GM18861 (cell line): ENCODE data around the gene EVI2B.
"Not testable (repeated sequence)": the region's sequence is repeated elsewhere in the genome, so short reads cannot be mapped to it uniquely, and the experiment has no call there.

ENCODE experiments used
- ATAC-seq: cut with Tn5 transposase; IDR thresholded peaks from one replicate; pipeline ENCODE4 v1.9.1; 2021; ENCODE audit not compliant: unreplicated experiment

Gene EVI2B, protein sequence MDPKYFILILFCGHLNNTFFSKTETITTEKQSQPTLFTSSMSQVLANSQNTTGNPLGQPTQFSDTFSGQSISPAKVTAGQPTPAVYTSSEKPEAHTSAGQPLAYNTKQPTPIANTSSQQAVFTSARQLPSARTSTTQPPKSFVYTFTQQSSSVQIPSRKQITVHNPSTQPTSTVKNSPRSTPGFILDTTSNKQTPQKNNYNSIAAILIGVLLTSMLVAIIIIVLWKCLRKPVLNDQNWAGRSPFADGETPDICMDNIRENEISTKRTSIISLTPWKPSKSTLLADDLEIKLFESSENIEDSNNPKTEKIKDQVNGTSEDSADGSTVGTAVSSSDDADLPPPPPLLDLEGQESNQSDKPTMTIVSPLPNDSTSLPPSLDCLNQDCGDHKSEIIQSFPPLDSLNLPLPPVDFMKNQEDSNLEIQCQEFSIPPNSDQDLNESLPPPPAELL

DNA sequence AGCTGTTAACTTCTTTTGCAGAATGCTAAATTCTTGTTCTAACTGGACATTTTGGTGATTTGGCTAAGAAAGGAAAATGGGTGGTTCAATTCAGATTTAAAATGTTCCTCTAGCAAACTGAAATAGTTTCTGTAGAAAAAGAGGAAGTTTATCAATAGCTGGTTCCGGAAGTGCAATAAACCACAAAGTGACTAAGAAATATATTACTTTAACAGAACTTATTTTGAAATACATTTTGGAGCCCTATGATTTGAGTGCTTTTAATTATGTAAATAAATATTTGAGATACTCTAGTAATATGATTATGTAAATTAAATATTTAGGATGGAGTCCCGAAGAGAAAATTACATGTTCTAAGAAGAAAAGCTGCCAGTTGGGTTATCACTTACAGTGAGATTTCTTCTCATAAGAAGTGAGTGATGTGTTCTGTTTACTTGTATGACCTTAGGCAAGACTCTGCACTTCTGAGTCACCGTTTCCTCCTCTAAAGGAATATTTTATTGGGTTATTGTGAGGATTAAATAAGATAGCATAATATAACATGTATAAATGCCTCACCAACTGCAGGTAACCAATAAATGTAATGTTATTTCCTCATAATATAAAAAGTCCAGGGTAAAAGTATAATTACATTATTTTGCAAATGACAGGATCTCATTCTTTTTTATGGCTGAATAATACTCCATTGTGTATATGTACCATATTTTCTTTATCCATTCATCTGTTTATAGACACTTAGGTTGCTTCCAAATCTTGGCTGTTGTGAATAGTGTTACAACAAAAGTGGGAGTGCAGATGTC lies at the start of gene EVI2B:
TSS of gene EVI2B (minus strand) at position 73 of the 800 bp plus-strand sequence. CDS start 8,445 bp downstream, outside the sequence.
- ATAC-seq: peak; percentile 38

DNA sequence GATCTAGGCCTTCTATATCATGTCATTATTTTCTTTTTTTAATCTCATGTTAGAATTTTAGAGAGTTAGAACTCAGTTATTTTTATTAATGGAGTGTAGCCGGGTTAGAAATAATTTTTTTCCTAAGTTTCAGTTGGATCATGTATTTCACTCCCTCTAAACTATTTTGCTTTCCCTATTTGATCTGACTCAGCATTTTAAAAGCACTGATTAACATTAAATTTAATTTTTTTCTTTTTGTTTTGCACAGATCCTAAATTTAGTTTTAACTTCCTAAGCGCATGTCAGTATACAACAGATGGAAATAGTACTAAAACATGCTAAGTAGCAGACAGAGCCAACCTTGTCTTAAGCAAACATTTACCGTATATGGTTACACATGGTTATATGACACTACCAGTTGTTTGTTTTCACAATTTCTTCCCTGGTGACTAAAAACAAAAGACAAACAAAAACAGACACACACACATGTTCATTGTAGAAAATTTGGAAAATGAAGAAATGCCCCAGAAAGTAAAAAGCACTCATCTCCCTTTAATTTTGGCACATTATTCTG lies 44.1 kb upstream of the EVI2B start:
- ATAC-seq: no peak

DNA sequence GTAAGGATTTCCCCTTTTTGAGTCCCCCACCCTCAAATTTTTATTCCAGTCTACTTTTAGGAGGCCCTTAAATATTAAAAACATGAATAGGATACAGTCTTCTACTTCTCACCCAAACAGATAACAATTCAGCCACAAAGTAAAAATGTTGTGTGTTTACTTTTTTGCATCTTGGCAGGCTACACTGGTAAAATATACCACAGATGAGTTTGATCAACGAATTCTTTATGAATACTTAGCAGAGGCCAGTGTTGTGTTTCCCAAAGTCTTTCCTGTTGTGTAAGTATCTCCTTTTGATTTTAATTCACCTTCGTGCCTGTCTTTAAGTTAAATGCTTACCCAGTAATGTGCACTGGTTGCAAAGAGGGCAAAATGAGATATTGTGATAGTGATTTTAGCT lies 43.2 kb upstream of the EVI2B start:
- no peak for ATAC-seq

DNA sequence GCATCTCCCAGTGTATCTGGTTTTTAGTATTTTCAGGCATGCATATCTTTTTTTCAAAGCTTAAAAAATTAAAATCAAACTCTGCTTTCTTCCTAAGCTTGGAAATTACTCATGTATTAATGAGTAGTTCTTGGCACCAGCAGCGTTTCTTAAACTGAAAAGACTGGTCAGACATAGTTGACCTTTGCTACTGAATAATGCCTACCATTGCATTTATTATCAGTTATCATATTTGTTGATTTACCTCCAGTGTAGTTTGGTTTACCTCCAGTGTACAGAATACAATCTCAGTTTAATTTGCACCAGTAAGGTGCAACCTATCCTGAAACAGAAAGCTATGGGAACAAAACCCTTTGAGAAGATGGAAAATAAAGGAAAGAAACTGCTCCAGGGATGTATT lies 42.1 kb upstream of the EVI2B start:
- no peak for ATAC-seq

DNA sequence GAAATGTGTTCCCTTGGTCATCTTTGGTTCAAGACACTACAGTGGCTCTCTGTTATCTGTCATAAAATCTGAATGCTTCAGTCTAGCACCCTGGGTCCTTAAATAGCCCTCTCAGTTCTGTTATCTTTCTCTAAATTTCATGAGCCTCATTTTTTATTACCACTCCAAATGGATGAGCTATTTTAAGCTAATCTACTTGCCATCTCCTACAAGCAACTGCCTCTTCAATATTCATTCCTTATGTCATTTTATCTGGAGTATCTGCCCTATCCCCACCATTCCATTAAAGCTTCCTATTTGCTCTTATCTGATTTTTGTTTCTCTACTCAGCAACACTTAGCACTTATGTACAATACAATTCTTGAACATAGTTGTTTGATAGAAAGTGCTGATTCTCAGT lies 35.6 kb upstream of the EVI2B start:
- no peak for ATAC-seq

DNA sequence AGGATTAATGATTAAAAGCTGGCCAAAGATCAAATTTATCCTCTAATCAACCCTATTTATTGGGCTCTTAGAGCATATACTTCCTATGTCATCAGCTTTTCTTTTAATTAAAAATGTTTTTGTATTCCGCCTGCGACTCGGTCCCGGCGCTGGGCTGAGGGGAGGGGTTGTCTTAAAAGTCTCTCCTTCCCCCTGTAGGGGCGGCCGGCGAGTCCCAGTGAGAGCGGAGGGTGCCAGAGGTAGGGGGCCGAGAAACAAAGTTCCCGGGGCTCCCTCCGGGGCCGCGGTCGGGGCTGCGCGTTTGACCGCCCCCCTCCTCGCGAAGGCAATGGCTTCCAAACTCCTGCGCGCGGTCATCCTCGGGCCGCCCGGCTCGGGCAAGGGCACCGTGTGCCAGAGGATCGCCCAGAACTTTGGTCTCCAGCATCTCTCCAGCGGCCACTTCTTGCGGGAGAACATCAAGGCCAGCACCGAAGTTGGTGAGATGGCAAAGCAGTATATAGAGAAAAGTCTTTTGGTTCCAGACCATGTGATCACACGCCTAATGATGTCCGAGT lies 31.4 kb upstream of the EVI2B start:
- ATAC-seq: not testable (repeated sequence)

DNA sequence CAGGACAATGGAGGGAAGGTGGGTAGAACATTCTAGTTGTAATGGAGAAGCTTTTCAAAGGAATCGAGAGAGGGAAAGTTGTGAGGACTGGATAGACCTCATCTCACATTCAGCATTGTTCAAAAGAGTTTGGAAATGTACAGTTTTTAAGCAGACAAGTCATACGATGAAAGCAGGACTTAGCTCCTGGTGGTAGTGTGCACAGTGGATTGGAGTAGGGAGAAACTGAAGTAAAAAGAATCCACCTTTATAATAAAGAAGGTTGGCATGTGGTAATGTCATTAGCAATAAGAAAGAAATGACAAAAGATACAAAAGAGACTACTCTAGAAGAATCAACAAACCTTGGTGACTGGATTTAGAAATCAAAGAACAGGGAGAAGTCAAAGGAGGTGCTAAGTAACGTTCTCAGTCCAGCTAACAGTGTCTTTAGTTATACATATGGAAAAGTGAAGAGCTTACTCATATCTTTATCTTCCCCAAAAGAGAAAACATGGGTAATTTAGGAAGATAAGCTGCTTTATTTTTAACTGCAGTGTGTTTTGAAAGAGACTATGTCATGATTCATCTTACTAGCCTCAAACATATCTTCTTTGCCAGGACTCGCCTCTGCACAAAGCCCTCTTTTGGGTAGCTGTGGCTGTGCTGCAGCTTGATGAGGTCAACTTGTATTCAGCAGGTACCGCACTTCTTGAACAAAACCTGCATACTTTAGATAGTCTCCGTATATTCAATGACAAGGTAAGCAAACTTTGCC lies 26.2 kb upstream of the EVI2B start:
- ATAC-seq: no peak

DNA sequence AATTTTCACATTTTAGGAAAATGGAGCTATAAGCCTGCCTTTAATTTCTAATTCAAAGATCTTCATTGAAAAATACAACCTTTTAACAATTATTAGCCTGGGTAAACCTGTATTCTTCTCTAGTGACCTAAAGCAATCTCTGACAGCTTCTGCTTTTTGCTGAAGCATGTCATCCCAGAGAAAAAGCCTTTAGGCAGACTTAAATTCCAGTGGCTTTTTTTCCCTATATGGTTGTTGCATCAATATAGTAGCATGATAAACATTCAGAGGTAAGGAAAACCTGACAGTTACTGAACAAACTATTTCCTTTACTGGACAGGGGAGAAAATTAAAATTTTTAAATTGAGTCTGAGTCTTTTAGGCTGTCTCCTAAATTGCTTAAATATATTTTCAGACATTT lies 15.4 kb upstream of the EVI2B start:
- no peak for ATAC-seq

DNA sequence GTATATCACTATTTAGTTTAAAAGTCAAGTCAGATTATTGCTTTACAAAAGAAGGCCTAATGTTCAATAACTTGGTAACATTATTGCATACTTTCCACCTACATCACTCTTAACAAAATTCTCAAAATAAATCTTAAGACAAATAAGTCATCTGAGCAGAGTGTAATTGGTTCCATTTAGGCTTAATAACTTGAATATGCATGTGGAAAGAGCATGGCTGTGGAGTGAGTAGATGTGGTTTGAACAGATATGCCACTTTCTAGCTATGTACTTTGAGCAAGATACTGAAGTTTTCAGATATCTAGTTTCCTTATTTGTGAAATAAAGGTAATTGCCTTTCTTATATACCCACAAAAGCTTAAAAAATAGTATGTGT lies 14.3 kb upstream of the EVI2B start:
- no peak for ATAC-seq

DNA sequence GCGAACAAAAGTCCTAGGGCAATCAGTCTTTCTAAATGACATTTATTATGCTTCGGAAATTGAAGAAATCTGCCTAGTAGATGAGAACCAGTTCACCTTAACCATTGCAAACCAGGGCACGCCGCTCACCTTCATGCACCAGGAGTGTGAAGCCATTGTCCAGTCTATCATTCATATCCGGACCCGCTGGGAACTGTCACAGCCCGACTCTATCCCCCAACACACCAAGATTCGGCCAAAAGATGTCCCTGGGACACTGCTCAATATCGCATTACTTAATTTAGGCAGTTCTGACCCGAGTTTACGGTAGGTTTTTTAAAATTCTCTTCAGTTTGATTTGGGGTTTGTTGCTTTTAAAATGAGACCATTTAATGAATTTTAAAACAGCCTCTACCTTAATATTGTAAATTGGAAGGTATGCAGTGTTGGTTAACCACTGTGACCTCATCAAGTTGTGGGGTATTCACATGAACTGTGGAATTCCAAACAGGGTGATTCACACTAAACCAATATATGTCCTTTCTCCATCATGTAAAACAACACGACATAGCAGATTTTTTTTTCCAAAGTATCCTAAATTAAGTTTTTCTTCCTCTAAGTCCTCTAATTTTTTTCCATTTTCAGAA lies 13.8 kb upstream of the EVI2B start:
- ATAC-seq: no peak

DNA sequence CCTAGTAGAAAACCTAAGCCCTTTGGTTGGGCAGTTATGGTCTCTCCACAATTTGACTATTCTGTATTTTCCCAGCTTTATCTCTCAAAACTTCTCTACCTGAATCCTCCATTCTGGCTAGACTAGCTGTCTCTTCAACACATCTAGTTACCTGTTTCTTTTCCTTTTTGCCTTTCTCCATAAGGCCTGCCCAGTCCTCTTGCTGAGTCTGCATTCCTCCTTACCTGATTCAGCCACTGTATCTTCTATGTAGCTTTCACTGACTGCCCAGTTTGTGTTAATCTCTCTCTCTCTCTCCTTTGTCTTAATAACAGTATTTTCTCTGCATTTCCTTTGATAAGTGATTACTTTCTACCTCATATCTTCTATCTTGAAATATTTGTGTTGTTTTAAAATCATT lies 9.7 kb upstream of the EVI2B start:
- ATAC-seq: no peak

DNA sequence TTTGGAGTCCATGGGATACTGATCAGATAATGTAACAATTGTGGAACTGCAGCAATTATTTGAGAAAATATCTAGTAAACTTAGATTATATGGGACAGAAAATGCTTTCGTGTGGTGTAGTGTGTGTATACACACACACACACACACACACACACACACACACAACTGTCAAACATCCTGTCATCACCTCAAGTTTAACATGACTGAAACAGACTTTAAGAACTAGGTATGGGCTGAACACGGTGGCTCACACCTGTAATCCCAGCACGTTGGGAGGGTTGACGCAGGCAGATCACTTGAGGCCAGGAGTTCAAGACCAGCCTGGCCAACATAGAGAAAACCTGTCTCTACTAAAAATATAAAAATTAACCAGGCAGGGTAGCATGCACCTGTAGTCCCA lies 8.1 kb upstream of the EVI2B start:
- ATAC-seq: no peak

DNA sequence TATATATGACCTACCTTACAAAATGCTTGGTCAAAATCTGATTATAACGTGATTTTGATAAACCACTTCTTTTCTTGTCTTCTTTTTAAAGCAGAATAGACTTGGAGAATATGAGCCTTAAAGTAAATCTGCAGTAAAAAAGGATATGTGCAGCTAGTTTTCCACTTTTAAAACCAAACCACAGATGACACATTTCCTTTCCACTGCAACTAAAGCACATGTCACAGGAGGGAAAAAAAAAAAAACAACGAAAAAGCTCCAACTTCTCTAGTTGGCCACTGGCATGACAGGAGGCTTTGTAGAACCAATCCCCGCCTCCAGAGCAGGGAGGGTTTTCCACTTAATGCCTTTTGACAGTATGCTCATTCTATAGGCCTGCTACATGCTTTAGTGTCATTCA lies 7.6 kb upstream of the EVI2B start, which contains the start of gene EVI2A:
TSS of gene EVI2A (minus strand) at position 142 of the 400 bp plus-strand sequence. CDS start 2,609 bp downstream, outside the sequence.
- no peak for ATAC-seq

DNA sequence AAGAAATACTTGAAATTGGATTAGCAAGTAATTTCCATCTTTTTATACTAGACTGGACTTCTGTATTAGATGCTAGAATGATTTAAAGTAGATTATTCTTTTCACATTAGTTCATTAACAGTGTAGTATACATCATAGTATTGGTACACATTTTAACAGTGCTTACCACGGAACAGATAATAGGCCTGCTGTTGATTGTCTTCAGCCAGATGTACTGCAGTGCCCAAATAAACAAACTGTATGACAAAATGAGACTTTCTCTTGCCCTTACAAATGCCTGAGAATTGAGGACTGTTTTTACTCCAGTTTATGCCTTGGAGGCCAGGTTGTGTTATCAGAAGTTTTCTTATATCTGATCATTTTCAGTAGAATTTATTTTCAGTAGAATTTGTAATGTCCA lies 6.9 kb upstream of the EVI2B start:
- ATAC-seq: no peak

DNA sequence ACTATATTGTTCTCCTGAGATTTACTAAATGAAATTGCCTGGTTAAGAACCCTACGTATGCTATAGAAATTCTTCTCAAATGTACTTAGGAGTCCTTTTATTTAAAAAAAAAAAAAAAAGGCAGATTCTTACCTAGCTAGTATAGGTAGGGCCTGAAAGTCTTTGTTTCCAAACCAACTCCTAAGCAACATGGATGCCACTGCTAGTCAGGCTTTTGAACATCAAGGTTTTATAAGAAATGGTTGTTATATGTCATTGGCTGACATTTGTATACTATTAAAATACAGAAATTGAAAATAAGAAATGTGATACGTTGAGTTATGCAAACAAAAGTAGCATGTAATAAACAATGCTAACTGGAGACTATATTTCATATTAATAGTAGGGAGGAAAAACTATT lies 6.4 kb upstream of the EVI2B start:
- no peak for ATAC-seq

DNA sequence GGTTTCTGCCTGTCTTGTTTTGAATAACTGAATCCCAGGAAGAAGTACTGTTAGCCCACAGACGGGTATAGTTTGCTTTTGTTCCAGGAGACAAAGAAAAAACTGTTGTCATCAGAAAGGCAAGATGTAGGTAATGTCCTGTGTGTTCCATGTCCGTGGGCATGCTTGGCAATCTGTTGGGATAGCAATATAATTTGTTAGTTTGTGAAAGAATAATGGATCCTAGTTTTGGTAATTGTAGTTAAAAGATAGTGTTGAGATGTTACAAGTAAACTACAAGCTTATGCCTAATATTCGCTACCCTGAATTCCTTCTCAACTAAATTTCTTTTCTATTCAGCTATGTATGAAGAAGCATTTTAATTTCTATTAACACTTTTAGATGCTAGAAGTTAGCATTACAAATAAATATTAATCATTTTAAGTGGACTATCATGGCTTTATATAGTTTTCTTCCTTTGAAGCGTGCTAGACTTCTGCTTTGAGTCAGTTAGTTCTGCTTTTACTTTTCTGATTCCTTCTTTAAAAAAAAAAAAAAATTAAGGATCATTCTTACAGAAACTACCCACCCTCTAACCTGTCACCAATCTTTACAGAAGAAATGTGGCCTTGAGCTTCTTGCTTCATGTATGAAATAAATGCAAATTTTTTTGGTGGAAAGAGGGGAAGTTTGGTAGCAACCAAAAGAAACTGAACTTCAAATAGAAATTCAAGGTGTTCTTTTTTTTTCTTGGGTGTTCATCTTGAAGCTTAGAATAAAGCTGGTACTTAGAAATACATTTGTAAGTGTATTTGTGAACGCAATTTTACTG lies 5.2 kb upstream of the EVI2B start:
- no peak for ATAC-seq

DNA sequence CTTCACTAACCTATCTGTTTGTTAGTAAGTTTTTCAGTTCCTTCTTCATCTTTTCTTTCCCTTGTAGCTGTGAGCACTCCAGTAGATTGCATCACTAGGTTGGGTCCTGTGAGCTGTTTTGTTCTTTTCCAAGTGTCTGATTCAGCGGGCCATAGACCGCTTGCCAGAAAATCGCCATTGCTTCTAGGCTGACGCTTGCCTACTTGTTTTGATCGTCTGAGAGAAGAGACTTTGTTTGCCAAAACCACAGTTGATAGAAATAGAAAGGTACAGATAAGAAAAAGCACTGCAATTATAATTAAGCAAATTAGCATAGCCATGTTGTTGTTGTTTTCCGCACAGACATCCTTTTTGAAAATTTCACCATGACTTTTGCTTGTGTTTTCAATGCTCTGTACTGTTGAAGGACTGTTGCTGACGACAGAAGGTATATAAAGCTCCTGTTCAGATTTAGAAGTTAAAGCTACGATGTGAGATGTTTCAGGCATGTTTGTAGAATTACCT lies 4.5 kb upstream of the EVI2B start:
- no peak for ATAC-seq

DNA sequence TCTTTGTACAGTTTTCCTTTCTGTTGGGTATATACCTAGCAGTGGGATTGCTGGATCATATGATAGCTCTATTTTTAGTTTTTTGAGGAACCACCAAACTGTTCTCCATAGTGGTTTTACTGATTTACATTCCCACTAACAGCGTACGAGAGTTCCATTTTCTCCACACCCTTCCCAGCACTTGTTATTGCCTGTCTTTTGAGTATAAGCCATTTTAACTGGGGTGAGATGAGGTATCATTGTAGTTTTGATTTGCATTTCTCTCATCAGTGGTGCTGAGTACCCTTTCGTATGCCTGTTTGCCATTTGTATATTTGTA lies 887 bp upstream of the EVI2B start:
- ATAC-seq: no peak

DNA sequence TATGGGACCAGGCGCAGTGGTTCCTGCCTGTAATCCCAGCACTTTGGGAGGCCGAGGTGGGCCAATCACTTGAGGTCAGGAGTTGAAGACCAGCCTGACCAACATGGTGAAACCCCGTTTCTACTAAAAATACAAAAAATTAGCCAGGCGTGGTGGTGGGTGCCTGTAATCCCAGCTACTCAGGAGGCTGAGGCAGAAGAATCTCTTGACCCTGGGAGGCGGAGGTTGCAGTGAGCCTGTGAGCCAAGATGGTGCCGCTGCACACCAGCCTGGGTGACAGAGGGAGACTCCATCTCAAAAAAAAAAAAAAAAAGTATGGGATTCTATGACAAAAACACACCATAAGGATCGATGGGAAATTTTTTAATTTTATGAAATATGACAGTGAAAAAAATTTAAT lies 1.6 kb downstream of the EVI2B start:
- not testable (repeated sequence) for ATAC-seq
